Stimulated activated CD4-positive, alpha-beta T cell treated with anti-CD3 and anti-CD28 coated beads, Interleukin-4, amount 100 ng/mL, for 48 hours (primary cell): Measurements from ENCODE around the gene IQCN.
A peak's percentile ranks its signal among the peaks of the same experiment; 100 is the strongest.

Experiments used
- DNase-seq, 2 donors: peaks; one replicate each; pipeline ENCODE4 v3.0.0-alpha.2; 2020; ENCODE audit warnings: low read depth in 2 of 2

Gene IQCN

DNA sequence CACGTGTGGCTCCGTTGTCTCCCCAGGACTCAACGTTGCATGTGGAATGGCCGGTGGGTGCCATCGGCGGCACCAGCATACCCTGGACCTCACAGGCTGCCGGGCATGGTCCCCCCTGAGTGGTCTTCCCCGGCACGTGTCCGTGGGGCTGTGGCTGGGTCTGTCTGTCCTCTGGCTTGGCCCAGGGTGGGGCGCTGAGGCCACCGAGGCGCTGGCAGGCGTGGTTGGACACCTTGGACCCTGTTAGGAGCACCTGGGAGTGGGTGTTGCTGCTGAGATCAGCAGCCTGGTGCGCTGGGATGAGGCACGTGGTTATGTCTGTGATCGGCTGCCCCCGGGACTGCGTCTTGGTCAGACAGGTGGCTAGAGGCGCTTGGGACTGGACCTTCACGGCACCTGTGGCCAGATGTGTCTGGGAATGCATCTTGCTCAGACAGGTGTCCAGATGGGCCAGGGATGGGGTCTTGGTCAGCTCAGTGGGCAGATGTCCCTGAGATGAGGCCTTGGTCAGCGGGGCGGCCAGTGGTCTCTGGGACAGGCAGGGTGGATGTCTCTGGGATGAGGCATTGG lies 9.2 kb downstream of the IQCN start:
- DNase-seq, result no peak

DNA sequence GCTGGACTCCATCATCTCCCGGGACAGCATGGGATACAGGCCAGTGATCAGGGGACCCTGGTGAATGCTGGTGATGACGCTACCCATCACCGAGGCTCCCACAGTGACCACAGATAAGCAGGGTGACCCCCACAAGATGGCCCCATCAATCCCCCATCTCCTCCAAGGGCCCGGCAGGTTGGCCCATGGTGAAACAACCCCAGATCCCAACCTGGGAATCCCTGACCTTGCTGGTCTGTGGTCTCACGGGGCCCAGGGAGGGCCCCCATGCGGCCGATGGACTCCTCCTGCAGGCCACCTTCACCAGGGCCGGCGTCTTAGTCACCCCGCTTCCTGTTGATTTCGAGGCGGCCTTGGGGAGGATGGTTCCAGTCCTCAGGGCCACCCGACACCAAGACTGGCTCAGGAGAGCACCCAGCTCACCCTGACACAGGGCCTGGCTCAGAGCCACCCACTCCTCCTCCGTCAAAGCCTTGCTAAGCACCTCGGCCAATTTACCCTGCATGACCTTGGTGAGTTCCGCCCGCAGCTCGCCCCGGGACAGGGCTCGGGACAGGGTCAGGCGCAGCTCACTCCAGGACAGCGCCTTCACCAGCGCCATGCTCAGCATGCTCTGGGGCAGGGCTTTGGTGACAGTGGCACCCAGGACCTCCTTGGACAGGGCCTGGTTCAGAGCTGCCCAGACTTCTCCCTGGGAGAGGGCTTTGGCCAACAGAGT lies 10.0 kb downstream of the IQCN start:
- DNase-seq, result no peak

- no peak for DNase-seq
Measured at GRCh38 chr19:18263324-18264136, 10.7 kb downstream of the IQCN start.

DNA sequence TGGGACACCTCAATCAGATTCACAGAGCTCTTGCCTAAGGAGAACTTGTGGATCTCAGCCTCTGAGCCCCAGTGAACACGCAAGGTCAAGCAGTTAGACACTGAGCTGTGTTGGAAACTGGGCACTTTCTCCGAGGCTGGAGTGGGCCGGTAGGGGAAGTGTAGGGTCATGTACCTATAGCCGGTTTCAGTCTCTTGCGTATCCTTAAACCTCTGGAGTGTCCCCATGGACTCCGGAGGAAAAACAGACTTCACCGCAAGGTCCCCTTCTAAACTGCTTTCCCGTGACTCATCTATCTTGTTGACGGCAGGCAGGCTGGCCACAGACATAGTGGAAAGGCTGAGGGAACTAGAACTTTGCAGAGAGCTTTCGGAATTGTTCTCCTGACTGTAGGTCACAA lies 11.3 kb downstream of the IQCN start:
- no peak for DNase-seq

GRCh38 chr19:18262144-18262543 lies 12.1 kb downstream of the IQCN start:
- no peak for DNase-seq

- DNase-seq, result no peak
Measured at GRCh38 chr19:18261474-18261873, 12.8 kb downstream of the IQCN start.

DNA sequence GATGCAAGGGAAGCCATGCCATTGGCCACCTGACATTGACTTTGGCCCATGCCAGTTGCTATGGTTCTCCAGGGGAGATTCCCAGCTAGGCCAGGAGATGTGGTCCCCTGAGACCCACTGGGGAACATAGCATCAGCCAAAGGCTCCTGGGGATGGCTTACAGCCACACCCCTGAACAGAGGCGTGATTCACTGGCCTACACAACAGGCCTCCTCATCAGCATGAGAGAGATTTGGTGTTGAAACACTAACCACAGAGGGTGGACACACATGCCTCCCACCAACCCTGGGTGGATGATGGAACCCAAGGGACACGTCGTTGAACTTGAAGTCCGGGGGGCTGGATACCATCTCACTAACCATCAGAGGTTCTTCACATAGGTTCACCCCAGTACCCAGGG lies 14.4 kb downstream of the IQCN start:
- no peak for DNase-seq

GRCh38 chr19:18257503-18258470 lies 16.5 kb downstream of the IQCN start:
- no peak for DNase-seq

- DNase-seq, result no peak
Measured at GRCh38 chr19:18254546-18255503, 19.4 kb downstream of the IQCN start.

GRCh38 chr19:18253716-18254115 lies 20.5 kb downstream of the IQCN start:
- no peak for DNase-seq

DNA sequence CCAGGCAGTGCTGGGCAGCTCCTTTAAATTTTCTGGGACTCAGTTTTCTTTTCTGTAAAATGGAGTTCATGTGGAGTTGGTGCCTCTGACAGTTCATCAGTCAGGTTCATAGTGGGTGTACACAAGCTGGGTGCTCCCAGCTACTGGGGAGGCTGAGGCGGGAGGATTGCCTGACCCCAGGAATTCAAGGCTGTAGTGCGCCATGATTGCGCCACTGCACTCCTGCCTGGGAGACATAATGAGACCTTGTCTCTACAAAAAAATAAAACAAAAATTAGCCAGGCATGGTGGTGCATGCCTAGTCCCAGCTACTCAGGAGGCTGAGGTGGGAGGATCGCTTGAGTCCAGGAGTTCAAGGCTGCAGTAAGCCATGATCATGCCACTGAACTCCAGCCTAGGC lies 21.1 kb downstream of the IQCN start:
- DNase-seq, result no peak

- DNase-seq, result no peak
Measured at GRCh38 chr19:18252370-18252717, 21.9 kb downstream of the IQCN start.

DNA sequence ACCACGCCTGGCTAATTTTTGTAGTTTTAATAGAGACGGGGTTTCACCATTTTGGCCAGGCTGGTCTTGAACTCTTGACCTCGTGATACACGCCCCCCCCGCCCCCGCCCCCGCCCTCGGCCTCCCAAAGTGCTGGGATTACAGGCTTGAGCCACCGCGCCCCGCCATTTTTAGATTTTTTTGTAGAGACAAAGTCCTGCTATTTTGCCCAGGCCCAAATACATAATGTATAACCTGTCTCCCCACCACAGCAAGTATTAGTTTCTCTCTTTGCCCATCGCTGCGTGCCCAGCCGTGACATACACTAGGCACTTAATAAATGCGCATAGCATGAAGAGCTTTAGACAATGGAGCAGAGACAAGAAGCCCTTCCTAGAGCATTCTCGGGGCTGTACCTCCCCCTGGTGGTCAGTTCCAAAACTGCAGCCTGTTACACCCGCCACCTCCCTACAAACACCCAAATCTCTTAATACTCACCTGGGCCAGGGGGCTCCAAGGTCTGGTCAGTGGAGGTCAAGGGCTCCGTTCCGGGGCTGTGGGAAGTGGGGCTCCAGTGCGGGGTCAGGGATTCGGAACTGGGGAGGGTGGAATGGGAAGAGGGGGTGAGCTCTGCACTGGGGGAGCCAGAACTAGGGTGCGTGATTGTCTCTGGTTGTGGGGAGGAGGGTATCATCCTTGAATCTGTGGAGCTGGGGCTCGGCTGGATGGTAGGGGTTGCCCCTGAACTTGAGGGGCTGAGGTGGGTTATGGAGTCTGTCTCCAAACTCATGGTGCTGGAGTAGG lies 22.5 kb downstream of the IQCN start:
- DNase-seq, result peak; percentile 70 to 83

- DNase-seq, result no peak
Measured at GRCh38 chr19:18249834-18250233, 24.4 kb downstream of the IQCN start.

DNA sequence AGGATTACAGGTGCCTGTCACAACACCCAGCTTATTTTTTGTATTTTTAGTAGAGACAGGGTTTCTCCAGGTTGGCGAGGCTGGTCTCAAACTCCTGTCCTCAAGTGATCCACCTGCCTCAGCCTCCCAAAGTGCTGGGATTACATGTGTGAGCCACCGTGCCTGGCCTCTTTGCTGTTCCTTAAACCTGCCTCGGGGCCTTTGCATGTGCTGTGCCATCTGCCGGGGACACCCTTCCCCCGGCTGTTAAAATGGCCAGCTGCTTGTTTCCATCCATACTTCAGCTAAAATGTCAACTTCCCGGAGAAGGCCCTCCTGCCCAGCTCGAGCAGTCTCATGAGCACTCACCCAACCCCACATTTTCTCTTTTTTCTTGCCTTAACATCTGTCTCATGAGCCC lies 29.0 kb downstream of the IQCN start:
- DNase-seq, result no peak

- no peak for DNase-seq
Measured at GRCh38 chr19:18239303-18239702, 34.9 kb downstream of the IQCN start.

DNA sequence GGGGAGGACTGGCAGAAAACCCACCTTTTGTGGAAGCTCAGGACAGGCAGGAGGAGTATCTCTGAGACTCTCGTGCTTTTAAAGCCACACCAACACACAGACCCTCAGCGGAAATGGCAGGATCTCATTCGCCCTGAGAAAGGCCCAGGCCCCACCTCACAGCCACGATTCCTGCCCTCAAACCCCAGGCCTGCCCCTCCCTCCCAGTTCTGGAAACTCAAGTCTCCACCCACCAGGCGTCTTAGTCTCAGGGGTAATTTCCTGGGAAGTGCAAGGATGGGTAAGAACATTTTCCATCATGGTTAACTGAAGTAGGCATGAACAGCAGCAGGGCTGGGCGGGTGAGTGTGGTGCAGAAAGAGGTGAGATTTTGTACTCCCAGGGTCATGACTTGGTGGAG lies 40.1 kb downstream of the IQCN start:
- DNase-seq, result no peak

DNA sequence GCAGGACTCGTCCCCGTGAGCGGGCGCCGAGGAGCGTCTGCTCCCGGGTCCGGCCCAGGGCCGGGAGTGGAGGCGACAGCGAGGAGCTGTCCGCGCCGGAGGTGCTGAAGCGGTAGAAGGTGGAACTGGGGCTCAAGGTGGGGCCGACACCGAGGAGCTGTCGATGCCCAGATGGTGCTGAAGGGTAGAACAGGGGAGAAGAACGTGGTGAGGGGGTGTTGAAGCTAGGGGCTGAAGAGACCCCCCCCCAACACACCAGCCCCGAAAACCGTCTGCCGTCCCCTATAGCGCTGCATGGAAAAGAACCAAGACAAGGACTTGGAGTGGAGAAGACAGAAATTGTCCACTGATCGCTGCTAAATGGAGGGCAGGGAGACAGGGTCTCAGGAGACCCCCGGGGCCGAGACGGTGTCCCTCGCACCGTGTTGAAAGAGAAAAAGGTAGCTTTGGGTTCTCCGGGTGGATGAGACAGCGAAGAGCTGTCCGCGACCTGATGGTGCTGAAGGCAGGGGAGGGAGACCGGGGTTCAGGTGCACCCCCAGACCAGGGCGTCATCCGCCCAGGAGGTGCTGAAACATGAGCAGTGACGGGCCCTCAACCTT lies 40.9 kb downstream of the IQCN start:
- peak; percentile 28 to 47 for DNase-seq

DNA sequence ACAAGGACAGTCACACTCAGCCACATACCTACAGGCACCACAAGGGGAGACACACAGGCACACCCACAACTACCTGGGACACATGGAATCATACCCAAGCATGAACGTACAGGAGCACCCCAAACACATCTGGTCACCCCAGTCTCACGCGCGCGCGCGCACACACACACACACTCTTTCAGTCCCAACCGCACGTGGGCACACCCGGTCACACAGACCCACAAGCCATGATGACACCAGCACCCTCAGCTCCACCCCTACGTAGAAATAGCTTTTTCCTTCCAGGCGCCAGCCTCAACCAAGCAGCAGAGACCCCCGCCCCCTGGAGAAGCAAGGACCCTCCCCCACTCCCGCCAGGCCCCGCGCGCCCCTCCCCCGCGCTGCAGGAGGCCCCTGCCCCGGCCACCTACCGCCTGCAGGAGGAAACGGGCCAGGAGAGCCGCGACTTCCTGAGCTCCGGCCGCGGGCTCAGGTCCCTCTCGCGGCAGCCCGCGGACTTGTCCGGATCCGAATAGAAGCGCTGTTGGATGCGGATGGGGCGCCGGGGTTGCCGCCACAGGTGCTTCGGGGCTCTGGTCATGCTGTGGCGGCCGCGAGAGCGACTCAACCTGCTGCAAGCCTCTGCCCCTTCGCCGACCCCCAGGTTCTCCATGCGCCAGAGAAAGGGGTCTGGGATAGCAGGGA lies 41.6 kb downstream of the IQCN start:
- no peak for DNase-seq
